Gastroesophageal sphincter (tissue), 4 donors: ENCODE measurements around the gene ZCWPW1. TPM values are rescaled to one million over a fixed set of nuclear protein-coding genes. Genes with fewer than 3 reads are reported as not detected.

Source experiments
- total RNA-seq, 4 donors: library from RNA; depleted of rRNA; stranded (reverse); fragments of >200 nt; gene quantifications; one replicate each; pipeline ENCODE4 v1.1.0, GENCODE V29; 2016

The ZCWPW1 gene
- total RNA-seq, 4 donors from 2014 or later: 4.9 to 8.2 (median 5.8) TPM

Other genes with a start within 250 kb of the ZCWPW1 start
- gene PVRIG, start 208.8 kb downstream of the ZCWPW1 start, total RNA-seq: under 1 TPM in 1 of 4 donors, not detected in 3; 0.27 TPM
- not detected for gene SPDYE3, start 121.0 kb downstream of the ZCWPW1 start, total RNA-seq
- gene PILRB, start 70.6 kb downstream of the ZCWPW1 start, total RNA-seq: 10 to 100 TPM; 11.8 to 61.8 (median 24.2) TPM
- gene PILRA, start 55.2 kb downstream of the ZCWPW1 start, total RNA-seq: 10 to 100 TPM in 1 of 4 donors, 1 to 10 TPM in 3; 2.5 to 10.7 (median 4.7) TPM
- gene MEPCE, start 1.1 kb upstream of the ZCWPW1 start, total RNA-seq: 10 to 100 TPM; 27.9 to 34.2 (median 30.8) TPM
- 10 to 100 TPM; 19.9 to 26.3 (median 20.7) TPM for gene PPP1R35, start 7.8 kb upstream of the ZCWPW1 start, total RNA-seq
- gene SPACDR, start 35.6 kb upstream of the ZCWPW1 start, total RNA-seq: under 1 TPM in 1 of 4 donors, not detected in 3; 0.67 TPM
- 10 to 100 TPM; 20.2 to 38.1 (median 26.1) TPM for gene TSC22D4, start 50.5 kb upstream of the ZCWPW1 start, total RNA-seq
- gene NYAP1, start 55.2 kb upstream of the ZCWPW1 start, total RNA-seq: 1 to 10 TPM in 3 of 4 donors, under 1 TPM in 1; 0.94 to 3.1 (median 1.8) TPM
- 10 to 100 TPM; 26.0 to 60.1 (median 36.6) TPM for gene AGFG2, start 110.5 kb upstream of the ZCWPW1 start, total RNA-seq
- 1 to 10 TPM in 1 of 4 donors, not detected in 3; 5.6 TPM for gene SAP25, start 145.2 kb upstream of the ZCWPW1 start, total RNA-seq
- 10 to 100 TPM; 16.1 to 53.2 (median 50.0) TPM for gene LRCH4, start 157.4 kb upstream of the ZCWPW1 start, total RNA-seq
- gene FBXO24, start 157.6 kb upstream of the ZCWPW1 start, total RNA-seq: 1 to 10 TPM in 2 of 4 donors, not detected in 2; 1.8 to 1.9 TPM
- gene PCOLCE, start 173.7 kb upstream of the ZCWPW1 start, total RNA-seq: 10 to 100 TPM in 3 of 4 donors, 1 to 10 TPM in 1; 6.8 to 42.5 (median 16.6) TPM
- 10 to 100 TPM in 3 of 4 donors, 1 to 10 TPM in 1; 6.2 to 13.4 (median 11.6) TPM for gene MOSPD3, start 183.8 kb upstream of the ZCWPW1 start, total RNA-seq
- 1 to 10 TPM in 1 of 4 donors, not detected in 3; 1.6 TPM for gene TFR2, start 212.8 kb upstream of the ZCWPW1 start, total RNA-seq
- gene ACTL6B, start 227.7 kb upstream of the ZCWPW1 start, total RNA-seq: 1 to 10 TPM in 1 of 4 donors, not detected in 3; 2.2 TPM
- gene GNB2, start 245.0 kb upstream of the ZCWPW1 start, total RNA-seq: 100 to 1,000 TPM; 124 to 217 (median 162) TPM